ENCODE measurements around the gene UCN.

DNA sequence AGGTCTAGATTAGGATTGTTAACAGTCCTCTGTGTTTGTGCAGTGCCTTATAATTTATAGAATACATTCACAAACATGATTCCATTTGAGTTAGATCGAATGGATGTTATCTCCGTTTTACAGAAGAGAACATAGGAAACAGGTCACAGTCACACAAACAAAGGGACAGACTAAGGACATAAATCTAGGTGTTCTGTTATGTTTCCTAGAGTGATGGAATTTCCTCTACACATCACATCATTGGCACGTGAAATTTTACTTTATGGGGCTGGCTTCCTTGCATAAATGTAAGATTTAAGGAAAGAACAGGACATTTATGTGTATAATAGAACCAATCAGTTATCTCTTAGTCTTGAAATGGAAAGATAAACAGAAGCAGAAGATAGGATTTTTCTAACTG, 19.6 kb downstream of the UCN start:
- TF ChIP-seq, protein P1, sequence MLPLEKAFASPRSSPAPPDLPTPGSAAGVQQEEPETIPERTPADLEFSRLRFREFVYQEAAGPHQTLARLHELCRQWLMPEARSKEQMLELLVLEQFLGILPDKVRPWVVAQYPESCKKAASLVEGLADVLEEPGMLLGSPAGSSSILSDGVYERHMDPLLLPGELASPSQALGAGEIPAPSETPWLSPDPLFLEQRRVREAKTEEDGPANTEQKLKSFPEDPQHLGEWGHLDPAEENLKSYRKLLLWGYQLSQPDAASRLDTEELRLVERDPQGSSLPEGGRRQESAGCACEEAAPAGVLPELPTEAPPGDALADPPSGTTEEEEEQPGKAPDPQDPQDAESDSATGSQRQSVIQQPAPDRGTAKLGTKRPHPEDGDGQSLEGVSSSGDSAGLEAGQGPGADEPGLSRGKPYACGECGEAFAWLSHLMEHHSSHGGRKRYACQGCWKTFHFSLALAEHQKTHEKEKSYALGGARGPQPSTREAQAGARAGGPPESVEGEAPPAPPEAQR (tag by site-specific recombination; IDR thresholded peaks at IDR 0.05) = no peak
- TF ChIP-seq YY1 (tag by site-specific recombination; IDR thresholded peaks at IDR 0.05) (no peak), KLF10 (tag by site-specific recombination; IDR thresholded peaks at IDR 0.05) (no peak), ZNF239 (tag by site-specific recombination; IDR thresholded peaks at IDR 0.05) (no peak), MYNN (tag by site-specific recombination; IDR thresholded peaks at IDR 0.05; ENCODE audit: borderline replicate concordance) (no peak), KLF7 (tag by site-specific recombination; IDR thresholded peaks at IDR 0.05; ENCODE audit: borderline replicate concordance) (no peak), ZNF776 (tag by site-specific recombination; IDR thresholded peaks at IDR 0.05; ENCODE audit: borderline replicate concordance) (no peak)
- TF ChIP-seq, protein P2, sequence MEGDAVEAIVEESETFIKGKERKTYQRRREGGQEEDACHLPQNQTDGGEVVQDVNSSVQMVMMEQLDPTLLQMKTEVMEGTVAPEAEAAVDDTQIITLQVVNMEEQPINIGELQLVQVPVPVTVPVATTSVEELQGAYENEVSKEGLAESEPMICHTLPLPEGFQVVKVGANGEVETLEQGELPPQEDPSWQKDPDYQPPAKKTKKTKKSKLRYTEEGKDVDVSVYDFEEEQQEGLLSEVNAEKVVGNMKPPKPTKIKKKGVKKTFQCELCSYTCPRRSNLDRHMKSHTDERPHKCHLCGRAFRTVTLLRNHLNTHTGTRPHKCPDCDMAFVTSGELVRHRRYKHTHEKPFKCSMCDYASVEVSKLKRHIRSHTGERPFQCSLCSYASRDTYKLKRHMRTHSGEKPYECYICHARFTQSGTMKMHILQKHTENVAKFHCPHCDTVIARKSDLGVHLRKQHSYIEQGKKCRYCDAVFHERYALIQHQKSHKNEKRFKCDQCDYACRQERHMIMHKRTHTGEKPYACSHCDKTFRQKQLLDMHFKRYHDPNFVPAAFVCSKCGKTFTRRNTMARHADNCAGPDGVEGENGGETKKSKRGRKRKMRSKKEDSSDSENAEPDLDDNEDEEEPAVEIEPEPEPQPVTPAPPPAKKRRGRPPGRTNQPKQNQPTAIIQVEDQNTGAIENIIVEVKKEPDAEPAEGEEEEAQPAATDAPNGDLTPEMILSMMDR (tag by site-specific recombination; IDR thresholded peaks at IDR 0.05) = no peak

Measured in HEK293 (cell line).